ENCODE measurements around the gene EPRS1. TPM values are rescaled to one million over a fixed set of nuclear protein-coding genes. Genes with fewer than 3 reads are reported as not detected.
"Not testable (repeated sequence)": the region's sequence is repeated elsewhere in the genome, so short reads cannot be mapped to it uniquely, and the experiment has no call there.

The EPRS1 gene
- total and polyA plus RNA-seq, 9 of the 15 experiments (the other 6 are each of a cell fraction or from before 2014, with no cell fraction given), result 129 to 291 (median 248) TPM

DNA sequence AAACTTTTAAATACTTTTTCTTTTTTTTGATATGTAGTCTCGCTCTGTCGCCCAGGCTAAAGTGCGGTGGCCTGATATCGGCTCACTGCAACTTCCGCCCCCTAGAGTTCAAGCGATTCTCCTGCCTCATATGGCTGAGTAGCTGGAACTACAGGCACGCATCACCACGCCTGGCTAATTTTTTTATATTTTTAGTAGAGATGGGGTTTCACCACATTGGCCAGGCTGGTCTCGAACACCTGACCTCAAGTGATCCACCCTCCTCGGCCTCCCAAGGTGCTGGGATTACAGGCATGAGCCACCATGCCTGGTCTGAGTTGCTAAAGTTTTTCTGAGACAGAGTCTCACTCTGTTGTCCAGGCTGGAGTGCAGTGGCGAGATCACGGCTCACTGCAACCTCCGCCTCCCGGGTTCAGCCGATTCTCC is 40.0 kb upstream of the EPRS1 start (continued):
- TF ChIP-seq, protein P1, sequence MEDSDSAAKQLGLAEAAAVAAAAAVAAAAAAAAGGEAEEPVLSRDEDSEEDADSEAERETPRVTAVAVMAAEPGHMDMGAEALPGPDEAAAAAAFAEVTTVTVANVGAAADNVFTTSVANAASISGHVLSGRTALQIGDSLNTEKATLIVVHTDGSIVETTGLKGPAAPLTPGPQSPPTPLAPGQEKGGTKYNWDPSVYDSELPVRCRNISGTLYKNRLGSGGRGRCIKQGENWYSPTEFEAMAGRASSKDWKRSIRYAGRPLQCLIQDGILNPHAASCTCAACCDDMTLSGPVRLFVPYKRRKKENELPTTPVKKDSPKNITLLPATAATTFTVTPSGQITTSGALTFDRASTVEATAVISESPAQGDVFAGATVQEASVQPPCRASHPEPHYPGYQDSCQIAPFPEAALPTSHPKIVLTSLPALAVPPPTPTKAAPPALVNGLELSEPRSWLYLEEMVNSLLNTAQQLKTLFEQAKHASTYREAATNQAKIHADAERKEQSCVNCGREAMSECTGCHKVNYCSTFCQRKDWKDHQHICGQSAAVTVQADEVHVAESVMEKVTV (CRISPR knock-in tag; IDR thresholded peaks at IDR 0.05), result peak; percentile 10; the same call in 1 of the 2 replicates
- TF ChIP-seq MYC (IDR thresholded peaks at IDR 0.05; ENCODE audit: low read depth, low read length) (peak; percentile 12; the same call in 1 of the 2 replicates), NFE2 (IDR thresholded peaks at IDR 0.05; ENCODE audit: low read depth) (0 out of 2 replicates have a peak, but pooled peaks have one; percentile 1), BRD9 (IDR thresholded peaks at IDR 0.05; ENCODE audit: low read depth, partially characterized antibody) (peak; percentile 10), ARID3A (IDR thresholded peaks at IDR 0.05; ENCODE audit: borderline replicate concordance, low read depth, low read length) (peak; percentile 44; the same call in 1 of the 2 replicates), MBD1 (CRISPR knock-in tag; IDR thresholded peaks at IDR 0.05) (0 out of 2 replicates have a peak, but pooled peaks have one; percentile 41), SPI1 (IDR thresholded peaks at IDR 0.05; ENCODE audit: borderline replicate concordance, low read depth, low read length) (peak; percentile 38; the same call in 1 of the 2 replicates), XRCC5 (IDR thresholded peaks at IDR 0.05; ENCODE audit: low read depth, low read length) (0 out of 2 replicates have a peak, but pooled peaks have one; percentile 39), CTCF (IDR thresholded peaks at IDR 0.05 in 2 of 3, conservative IDR thresholded peaks at IDR 0.05 in 1 of 3; ENCODE audit: insufficient read depth in 2 of 3, low read depth in 1 of 3, low read length in 3 of 3) (peak; percentile 74 to 80 (median 75)), SMARCA4 (IDR thresholded peaks at IDR 0.05) (peak; percentile 69; the same call in 1 of the 2 replicates), TFAP4 (CRISPR knock-in tag; IDR thresholded peaks at IDR 0.05; ENCODE audit: borderline replicate concordance) (0 out of 2 replicates have a peak, but pooled peaks have one; percentile 7), CXXC5 (CRISPR knock-in tag; IDR thresholded peaks at IDR 0.05) (peak; percentile 71), RAD21 (CRISPR knock-in tag; conservative IDR thresholded peaks at IDR 0.05 in 1 of 2, IDR thresholded peaks at IDR 0.05 in 1 of 2) (peak; percentile 43 to 49; a peak in 3 of 4 replicates)
- not testable (repeated sequence) for TF ChIP-seq MYC (CRISPR knock-in tag; IDR thresholded peaks at IDR 0.05; ENCODE audit: borderline replicate concordance, low read depth)
- TF ChIP-seq, protein P2, sequence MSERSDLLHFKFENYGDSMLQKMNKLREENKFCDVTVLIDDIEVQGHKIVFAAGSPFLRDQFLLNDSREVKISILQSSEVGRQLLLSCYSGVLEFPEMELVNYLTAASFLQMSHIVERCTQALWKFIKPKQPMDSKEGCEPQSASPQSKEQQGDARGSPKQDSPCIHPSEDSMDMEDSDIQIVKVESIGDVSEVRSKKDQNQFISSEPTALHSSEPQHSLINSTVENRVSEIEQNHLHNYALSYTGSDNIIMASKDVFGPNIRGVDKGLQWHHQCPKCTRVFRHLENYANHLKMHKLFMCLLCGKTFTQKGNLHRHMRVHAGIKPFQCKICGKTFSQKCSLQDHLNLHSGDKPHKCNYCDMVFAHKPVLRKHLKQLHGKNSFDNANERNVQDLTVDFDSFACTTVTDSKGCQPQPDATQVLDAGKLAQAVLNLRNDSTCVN (CRISPR knock-in tag; IDR thresholded peaks at IDR 0.05), result 0 out of 2 replicates have a peak, but pooled peaks have one; percentile 65
